K562 (cell line): ENCODE measurements around the gene RARA. TPM values are rescaled to one million over a fixed set of nuclear protein-coding genes. Genes with fewer than 3 reads are reported as not detected.

ENCODE experiments used
- CHD4 ChIP-seq: fragments of 200-600 bp; sonication (generic); IDR thresholded peaks from 3 replicates; pipeline ENCODE4 v1.6.1; 2012; ENCODE audit warnings: low read depth, mild to moderate bottlenecking, mixed read lengths, low read length, inconsistent platforms; ENCODE audit not compliant: insufficient read depth, insufficient replicate concordance, poor library complexity, severe bottlenecking
- IRF2 ChIP-seq: sonication (generic); formaldehyde crosslinking; IDR thresholded peaks from 2 replicates; pipeline ENCODE4 v1.8.1; 2022; ENCODE audit warnings: mild to moderate bottlenecking, missing genetic modification reagents
- LCOR ChIP-seq: sonication (generic); formaldehyde crosslinking; IDR thresholded peaks from 2 replicates; pipeline ENCODE4 v1.8.0; 2022; ENCODE audit warnings: mild to moderate bottlenecking, missing genetic modification reagents
- NFE2L1 ChIP-seq: fragments of 450-650 bp; IDR thresholded peaks from 2 replicates; pipeline ENCODE4 v1.6.1; 2016; ENCODE audit warnings: missing genetic modification characterization, low read depth, mild to moderate bottlenecking, missing compliant biosample characterization, moderate library complexity, borderline replicate concordance
- NFXL1 ChIP-seq: fragments of 450-650 bp; formaldehyde crosslinking; IDR thresholded peaks from 2 replicates; pipeline ENCODE4 v1.4.0; 2021; ENCODE audit warnings: mild to moderate bottlenecking
- NUFIP1 ChIP-seq: fragments of 450-650 bp; IDR thresholded peaks from 2 replicates; pipeline ENCODE4 v1.6.1; 2018; ENCODE audit not compliant: partially characterized antibody
- PHF8 ChIP-seq: fragments of 200-600 bp; sonication (generic); IDR thresholded peaks from 2 replicates; pipeline ENCODE4 v1.6.1; 2012; ENCODE audit warnings: mixed run types, mild to moderate bottlenecking, inconsistent platforms, low read length, moderate library complexity, borderline replicate concordance
- RB1 ChIP-seq: fragments of 450-650 bp; IDR thresholded peaks from 2 replicates; pipeline ENCODE4 v1.6.1; 2017; ENCODE audit warnings: low read depth, mild to moderate bottlenecking
- SMAD4 ChIP-seq: fragments of 250-450 bp; sonication (Bioruptor Pico); conservative IDR thresholded peaks from 2 replicates; pipeline ENCODE4 v1.8.0; 2021; ENCODE audit warnings: inconsistent platforms, mild to moderate bottlenecking, moderate library complexity
- THRAP3 ChIP-seq: fragments of 450-650 bp; IDR thresholded peaks from 2 replicates; pipeline ENCODE4 v1.6.1; 2016; ENCODE audit warnings: mild to moderate bottlenecking, inconsistent platforms, borderline replicate concordance
- ZNF311 ChIP-seq: fragments of 250-450 bp; sonication (Bioruptor Pico); IDR thresholded peaks from 2 replicates; pipeline ENCODE4 v1.4.0; 2020; ENCODE audit warnings: mild to moderate bottlenecking, moderate library complexity
- ZNF41 ChIP-seq: fragments of 250-450 bp; sonication (Bioruptor Pico); conservative IDR thresholded peaks from 2 replicates; pipeline ENCODE4 v1.4.0; 2020; ENCODE audit warnings: mild to moderate bottlenecking
- ZNF444 ChIP-seq: fragments of 250-450 bp; sonication (Bioruptor Pico); IDR thresholded peaks from 2 replicates; pipeline ENCODE4 v1.4.0; 2020; ENCODE audit warnings: mild to moderate bottlenecking, moderate library complexity
- polyA plus RNA-seq, 8 experiments: library from polyadenylated mRNA; depleted of rRNA in 4 of 8; stranded (reverse) in 5 of 8; unstranded in 3 of 8; fragments of >200 nt; fragmentation: Nextera tagmentation in 2 of 8; fragmentation: Illumina TruSeq in 1 of 8; extraction: Ambion mirVana in 2 of 8; extraction: Trizol in 1 of 8; gene quantifications; 2 replicates each; pipeline versions ENCODE4 v1.2.1 to v1.2.3, GENCODE V29; 2011 to 2014; ENCODE audit warnings: inconsistent platforms in 1 of 8, missing spikeins in 1 of 8
- total RNA-seq, 7 experiments: library from RNA; depleted of rRNA in 6 of 7; stranded (reverse); fragments of >200 nt in 6 of 7; fragmentation: Illumina TruSeq in 2 of 7; extraction: Trizol in 2 of 7; gene quantifications; 2 replicates each; pipeline versions ENCODE4 v1.2.1 to v1.2.3, GENCODE V29; 2011 to 2021; ENCODE audit warnings: low replicate concordance in 1 of 7
- TF ChIP-seq, protein P1 (sequence below): conservative IDR thresholded peaks from 2 replicates; pipeline ENCODE4 v1.6.1; 2011; ENCODE audit warnings: low read depth, mild to moderate bottlenecking, low read length; ENCODE audit not compliant: control insufficient read depth
- TF ChIP-seq, protein P2 (sequence below), 2 experiments: fragments of 450-650 bp in 1 of 2; sonication (generic) in 1 of 2; formaldehyde crosslinking; conservative IDR thresholded peaks; 2 replicates each; pipeline versions ENCODE4 v1.4.0 to v1.8.1; 2020 to 2022; ENCODE audit warnings: mild to moderate bottlenecking in 1 of 2, missing genetic modification reagents in 1 of 2
- TF ChIP-seq, protein P3 (sequence below), 2 experiments: fragments of 200-800 bp in 1 of 2; sonication (Bioruptor generic) in 1 of 2; sonication (generic) in 1 of 2; formaldehyde crosslinking in 1 of 2; IDR thresholded peaks in 1 of 2; conservative IDR thresholded peaks in 1 of 2; 2 replicates each; pipeline versions ENCODE4 v1.5.0 to v1.6.1; 2016 to 2020; ENCODE audit warnings: missing compliant biosample characterization in 1 of 2, missing genetic modification characterization in 1 of 2, missing genetic modification reagents in 1 of 2
- TF ChIP-seq, protein P4 (sequence below): sonication (generic); formaldehyde crosslinking; IDR thresholded peaks from 2 replicates; pipeline ENCODE4 v1.8.1; 2022; ENCODE audit warnings: missing genetic modification reagents

The RARA gene
- total and polyA plus RNA-seq, 9 of the 15 experiments (the other 6 are each of a cell fraction or from before 2014, with no cell fraction given), result 0.10 to 28.0 (median 7.9) TPM

DNA sequence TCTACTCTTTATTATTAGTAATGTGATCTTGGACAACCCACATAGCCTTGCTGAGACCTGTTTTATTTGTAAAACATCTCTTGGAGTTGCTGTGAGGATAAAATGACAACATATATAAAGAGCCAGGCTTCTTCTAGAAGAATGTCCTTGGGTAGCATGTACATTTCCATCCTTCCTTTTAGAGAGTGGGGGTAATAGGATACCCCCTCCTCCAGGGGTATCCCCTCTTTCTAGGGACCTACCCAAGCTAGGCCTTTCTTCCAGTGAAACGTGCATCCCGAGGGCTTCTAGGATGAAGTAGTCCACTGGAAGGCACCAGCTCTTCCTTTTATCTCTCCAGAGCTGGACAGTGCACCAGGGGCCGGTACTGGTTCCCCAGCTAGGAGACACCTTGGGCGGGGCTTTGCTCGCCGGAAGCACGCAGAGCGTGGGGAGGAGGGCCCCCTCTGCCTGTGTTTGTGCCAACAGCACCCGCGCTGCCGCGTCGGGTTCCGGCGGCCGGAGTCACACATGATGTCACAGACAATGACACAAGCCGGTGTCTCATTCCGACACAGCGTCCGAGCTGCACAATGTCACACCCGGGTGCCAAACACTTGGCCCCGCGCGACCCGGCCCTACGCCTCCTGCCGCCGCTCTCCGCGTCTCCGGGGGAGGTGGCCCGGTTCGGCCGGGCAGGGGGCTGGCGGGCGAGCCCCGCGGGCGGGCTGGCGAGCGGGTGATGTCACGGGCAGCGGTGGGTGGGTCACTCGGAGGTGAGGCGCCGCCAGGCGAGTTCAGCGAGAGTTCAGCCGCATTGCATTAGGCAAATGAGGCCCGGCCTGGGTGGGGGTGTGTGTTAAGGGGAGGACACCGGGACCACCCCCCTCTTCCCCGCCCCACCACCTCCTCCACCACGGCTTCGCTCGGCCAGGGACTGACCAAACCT, 32.2 kb downstream of the RARA start (continued):
- TF ChIP-seq, protein P1, sequence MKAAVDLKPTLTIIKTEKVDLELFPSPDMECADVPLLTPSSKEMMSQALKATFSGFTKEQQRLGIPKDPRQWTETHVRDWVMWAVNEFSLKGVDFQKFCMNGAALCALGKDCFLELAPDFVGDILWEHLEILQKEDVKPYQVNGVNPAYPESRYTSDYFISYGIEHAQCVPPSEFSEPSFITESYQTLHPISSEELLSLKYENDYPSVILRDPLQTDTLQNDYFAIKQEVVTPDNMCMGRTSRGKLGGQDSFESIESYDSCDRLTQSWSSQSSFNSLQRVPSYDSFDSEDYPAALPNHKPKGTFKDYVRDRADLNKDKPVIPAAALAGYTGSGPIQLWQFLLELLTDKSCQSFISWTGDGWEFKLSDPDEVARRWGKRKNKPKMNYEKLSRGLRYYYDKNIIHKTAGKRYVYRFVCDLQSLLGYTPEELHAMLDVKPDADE, result 0 out of 2 replicates have a peak, but pooled peaks have one; percentile 5
- TF ChIP-seq RB1 (no peak; the same call in 1 of the 2 replicates), ZNF41 (CRISPR knock-in tag) (no peak), PHF8 (no peak), LCOR (CRISPR knock-in tag) (no peak), ZNF444 (CRISPR knock-in tag) (no peak), THRAP3 (no peak), SMAD4 (CRISPR knock-in tag) (peak; percentile 86), ZNF311 (no peak), NUFIP1 (no peak), IRF2 (CRISPR knock-in tag) (no peak), CHD4 (peak; percentile 16), NFE2L1 (tag) (no peak), NFXL1 (no peak)
- TF ChIP-seq, protein P2, sequence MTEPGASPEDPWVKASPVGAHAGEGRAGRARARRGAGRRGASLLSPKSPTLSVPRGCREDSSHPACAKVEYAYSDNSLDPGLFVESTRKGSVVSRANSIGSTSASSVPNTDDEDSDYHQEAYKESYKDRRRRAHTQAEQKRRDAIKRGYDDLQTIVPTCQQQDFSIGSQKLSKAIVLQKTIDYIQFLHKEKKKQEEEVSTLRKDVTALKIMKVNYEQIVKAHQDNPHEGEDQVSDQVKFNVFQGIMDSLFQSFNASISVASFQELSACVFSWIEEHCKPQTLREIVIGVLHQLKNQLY (CRISPR knock-in tag; conservative IDR thresholded peaks at IDR 0.05), result no peak
- TF ChIP-seq, protein P3, sequence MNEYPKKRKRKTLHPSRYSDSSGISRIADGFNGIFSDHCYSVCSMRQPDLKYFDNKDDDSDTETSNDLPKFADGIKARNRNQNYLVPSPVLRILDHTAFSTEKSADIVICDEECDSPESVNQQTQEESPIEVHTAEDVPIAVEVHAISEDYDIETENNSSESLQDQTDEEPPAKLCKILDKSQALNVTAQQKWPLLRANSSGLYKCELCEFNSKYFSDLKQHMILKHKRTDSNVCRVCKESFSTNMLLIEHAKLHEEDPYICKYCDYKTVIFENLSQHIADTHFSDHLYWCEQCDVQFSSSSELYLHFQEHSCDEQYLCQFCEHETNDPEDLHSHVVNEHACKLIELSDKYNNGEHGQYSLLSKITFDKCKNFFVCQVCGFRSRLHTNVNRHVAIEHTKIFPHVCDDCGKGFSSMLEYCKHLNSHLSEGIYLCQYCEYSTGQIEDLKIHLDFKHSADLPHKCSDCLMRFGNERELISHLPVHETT (CRISPR knock-in tag; conservative IDR thresholded peaks at IDR 0.05 in 1 of 2, IDR thresholded peaks at IDR 0.05 in 1 of 2), result no peak
- TF ChIP-seq, protein P4, sequence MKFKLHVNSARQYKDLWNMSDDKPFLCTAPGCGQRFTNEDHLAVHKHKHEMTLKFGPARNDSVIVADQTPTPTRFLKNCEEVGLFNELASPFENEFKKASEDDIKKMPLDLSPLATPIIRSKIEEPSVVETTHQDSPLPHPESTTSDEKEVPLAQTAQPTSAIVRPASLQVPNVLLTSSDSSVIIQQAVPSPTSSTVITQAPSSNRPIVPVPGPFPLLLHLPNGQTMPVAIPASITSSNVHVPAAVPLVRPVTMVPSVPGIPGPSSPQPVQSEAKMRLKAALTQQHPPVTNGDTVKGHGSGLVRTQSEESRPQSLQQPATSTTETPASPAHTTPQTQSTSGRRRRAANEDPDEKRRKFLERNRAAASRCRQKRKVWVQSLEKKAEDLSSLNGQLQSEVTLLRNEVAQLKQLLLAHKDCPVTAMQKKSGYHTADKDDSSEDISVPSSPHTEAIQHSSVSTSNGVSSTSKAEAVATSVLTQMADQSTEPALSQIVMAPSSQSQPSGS (CRISPR knock-in tag), result 0 out of 2 replicates have a peak, but pooled peaks have one; percentile 62
